ENCODE results near the gene HS6ST3.

GRCh38 chr13:96090240-96091101, 564 bp downstream of the HS6ST3 start:
- TF ChIP-seq, protein P1, sequence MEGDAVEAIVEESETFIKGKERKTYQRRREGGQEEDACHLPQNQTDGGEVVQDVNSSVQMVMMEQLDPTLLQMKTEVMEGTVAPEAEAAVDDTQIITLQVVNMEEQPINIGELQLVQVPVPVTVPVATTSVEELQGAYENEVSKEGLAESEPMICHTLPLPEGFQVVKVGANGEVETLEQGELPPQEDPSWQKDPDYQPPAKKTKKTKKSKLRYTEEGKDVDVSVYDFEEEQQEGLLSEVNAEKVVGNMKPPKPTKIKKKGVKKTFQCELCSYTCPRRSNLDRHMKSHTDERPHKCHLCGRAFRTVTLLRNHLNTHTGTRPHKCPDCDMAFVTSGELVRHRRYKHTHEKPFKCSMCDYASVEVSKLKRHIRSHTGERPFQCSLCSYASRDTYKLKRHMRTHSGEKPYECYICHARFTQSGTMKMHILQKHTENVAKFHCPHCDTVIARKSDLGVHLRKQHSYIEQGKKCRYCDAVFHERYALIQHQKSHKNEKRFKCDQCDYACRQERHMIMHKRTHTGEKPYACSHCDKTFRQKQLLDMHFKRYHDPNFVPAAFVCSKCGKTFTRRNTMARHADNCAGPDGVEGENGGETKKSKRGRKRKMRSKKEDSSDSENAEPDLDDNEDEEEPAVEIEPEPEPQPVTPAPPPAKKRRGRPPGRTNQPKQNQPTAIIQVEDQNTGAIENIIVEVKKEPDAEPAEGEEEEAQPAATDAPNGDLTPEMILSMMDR (IDR thresholded peaks at IDR 0.05 in 4 of 5, conservative IDR thresholded peaks at IDR 0.05 in 1 of 5) = no peak
- no peak for TF ChIP-seq POLR2A (IDR thresholded peaks at IDR 0.05)
